ENCODE data around the gene FGD2.

GRCh38 chr6:37058084-37058586 lies 52.7 kb downstream of the FGD2 start:
- TF ChIP-seq CTCF (IDR thresholded peaks at IDR 0.05) (no peak), POLR2A (IDR thresholded peaks at IDR 0.05) (no peak)

Measured in lower leg skin (tissue), 3 donors.